IMR-90 (cell line): ENCODE data around the gene SGK1.

Experiments used
- CEBPB ChIP-seq: IDR thresholded peaks from 2 replicates; pipeline ENCODE4 v1.6.1; 2012; ENCODE audit warnings: low read depth, low read length, improper control_type of control experiment
- CTCF ChIP-seq: conservative IDR thresholded peaks from 2 replicates; pipeline ENCODE4 v1.5.1; 2012; ENCODE audit warnings: mild to moderate bottlenecking, low read depth, low read length, improper control_type of control experiment
- MAFK ChIP-seq: IDR thresholded peaks from 2 replicates; pipeline ENCODE4 v1.6.1; 2012; ENCODE audit warnings: low read depth, low read length, improper control_type of control experiment
- POLR2A ChIP-seq: IDR thresholded peaks from 2 replicates; pipeline ENCODE4 v1.6.1; 2012; ENCODE audit warnings: mild to moderate bottlenecking, low read depth, low read length
- RAD21 ChIP-seq: IDR thresholded peaks from 2 replicates; pipeline ENCODE4 v1.6.1; 2012; ENCODE audit warnings: low read length, improper control_type of control experiment
- RCOR1 ChIP-seq: IDR thresholded peaks from 2 replicates; pipeline ENCODE4 v1.6.1; 2012; ENCODE audit warnings: mild to moderate bottlenecking, low read length, improper control_type of control experiment; ENCODE audit not compliant: insufficient replicate concordance
- RFX5 ChIP-seq: IDR thresholded peaks from 2 replicates; pipeline ENCODE4 v1.8.0; 2012; ENCODE audit warnings: low read depth, mild to moderate bottlenecking, low read length, moderate library complexity
- SMC3 ChIP-seq: fragments of 150-350 bp; IDR thresholded peaks from 2 replicates; pipeline ENCODE4 v1.6.1; 2016; ENCODE audit warnings: low read depth, mild to moderate bottlenecking, antibody characterized with exemption, low read length, moderate library complexity

GRCh38 chr6:134162932-134163331 is 155.0 kb downstream of the SGK1 start:
- TF ChIP-seq SMC3 (no peak), CTCF (no peak), POLR2A (no peak), CEBPB (no peak), RFX5 (no peak), RCOR1 (no peak), MAFK (no peak), RAD21 (no peak)
